AG10803 (cell line): ENCODE results near the gene DHRSX.

Experiments
- DNase-seq: peaks from one replicate; pipeline ENCODE4 v3.0.0; 2010; ENCODE audit warnings: low read depth
- H3K4me3 ChIP-seq: 2 replicates; pipeline ENCODE4 v1.5.1; 2011; ENCODE audit warnings: mild to moderate bottlenecking, low read length, control low read depth
- CTCF ChIP-seq: conservative IDR thresholded peaks from 2 replicates; pipeline ENCODE4 v1.5.1; 2011; ENCODE audit warnings: mild to moderate bottlenecking, low read length, control low read depth, inconsistent platforms

DHRSX gene

GRCh38 chrX:2430265-2430825, 70.4 kb downstream of the DHRSX start:
- H3K4me3 ChIP-seq = no peak overlapping the region
- DNase-seq = no peak
- TF ChIP-seq CTCF = no peak

- no peak overlapping the region for H3K4me3 ChIP-seq
- DNase-seq = no peak
- TF ChIP-seq CTCF = no peak
Observed at GRCh38 chrX:2427737-2428136, 73.0 kb downstream of the DHRSX start.

- TF ChIP-seq CTCF = no peak
- no peak for DNase-seq
- no peak overlapping the region for H3K4me3 ChIP-seq
Observed at GRCh38 chrX:2427147-2427546, 73.6 kb downstream of the DHRSX start.

GRCh38 chrX:2426289-2426882, 74.4 kb downstream of the DHRSX start:
- DNase-seq = no peak
- no peak overlapping the region for H3K4me3 ChIP-seq
- no peak for TF ChIP-seq CTCF

- H3K4me3 ChIP-seq = no peak overlapping the region
- no peak for TF ChIP-seq CTCF
- DNase-seq = no peak
Observed at GRCh38 chrX:2425286-2426071, 75.3 kb downstream of the DHRSX start.

- no peak overlapping the region for H3K4me3 ChIP-seq
- no peak for DNase-seq
- TF ChIP-seq CTCF = no peak
Observed at GRCh38 chrX:2424317-2424716, 76.5 kb downstream of the DHRSX start.

- no peak for DNase-seq
- TF ChIP-seq CTCF = no peak
- H3K4me3 ChIP-seq = no peak overlapping the region
Observed at GRCh38 chrX:2423899-2424298, 76.9 kb downstream of the DHRSX start.
